Keratinocyte (primary cell): Measurements from ENCODE around the gene ALG3. TPM values are rescaled to one million over a fixed set of nuclear protein-coding genes. Genes with fewer than 3 reads are reported as not detected.

Source experiments
- DNase-seq: peaks from one replicate; pipeline ENCODE4 v3.0.0-alpha.2; 2011; ENCODE audit warnings: low read depth, missing footprints, low spot score
- FAIRE-seq: peaks from 2 replicates; lab custom pipeline; 2011; peaks lifted over from hg19 to GRCh38; lab: Jason Lieb, UNC
- H2AFZ ChIP-seq: 2 replicates; pipeline ENCODE4 v1.6.0; 2012; ENCODE audit warnings: low read length, control low read depth, inconsistent platforms; ENCODE audit not compliant: control insufficient read depth
- H3K27ac ChIP-seq: 2 replicates; pipeline ENCODE4 v1.5.1; 2011; ENCODE audit warnings: low read length; ENCODE audit not compliant: control insufficient read depth, insufficient read depth
- H3K27me3 ChIP-seq: 3 replicates; pipeline ENCODE4 v1.6.0; 2011; ENCODE audit warnings: low read length; ENCODE audit not compliant: control insufficient read depth, insufficient read depth; ENCODE audit errors: extremely low read depth
- H3K36me3 ChIP-seq, 2 experiments: 2 replicates in 1 of 2; 3 replicates in 1 of 2; pipeline ENCODE4 v1.5.1; 2011; ENCODE audit warnings: low read length in 2 of 2, mild to moderate bottlenecking in 1 of 2; ENCODE audit not compliant: control insufficient read depth in 2 of 2, insufficient read depth in 2 of 2; ENCODE audit errors: extremely low read depth in 1 of 2
- H3K4me1 ChIP-seq: 3 replicates; pipeline ENCODE4 v1.5.1; 2011; ENCODE audit warnings: low read length; ENCODE audit not compliant: control insufficient read depth, insufficient read depth; ENCODE audit errors: extremely low read depth
- H3K4me2 ChIP-seq: 3 replicates; pipeline ENCODE4 v1.6.0; 2011; ENCODE audit warnings: low read depth, low read length; ENCODE audit not compliant: control insufficient read depth, insufficient read depth; ENCODE audit errors: extremely low read depth
- H3K4me3 ChIP-seq, 3 experiments: fragments of 200-600 bp in 1 of 3; sonication (generic) in 1 of 3; 2 replicates in 2 of 3; 3 replicates in 1 of 3; pipeline ENCODE4 v1.5.1; 2011 to 2016; ENCODE audit warnings: low read length in 3 of 3, mild to moderate bottlenecking in 3 of 3, control low read depth in 2 of 3, inconsistent platforms in 1 of 3, low read depth in 1 of 3, mixed read lengths in 1 of 3, mixed run types in 1 of 3, moderate library complexity in 1 of 3; ENCODE audit not compliant: control insufficient read depth in 2 of 3, insufficient read depth in 2 of 3; ENCODE audit errors: extremely low read depth in 1 of 3
- H3K79me2 ChIP-seq: 2 replicates; pipeline ENCODE4 v1.6.0; 2012; ENCODE audit warnings: low read length; ENCODE audit not compliant: control insufficient read depth, insufficient read depth
- H3K9ac ChIP-seq: 3 replicates; pipeline ENCODE4 v1.6.0; 2011; ENCODE audit warnings: low read length; ENCODE audit not compliant: control insufficient read depth, insufficient read depth; ENCODE audit errors: extremely low read depth
- H3K9me1 ChIP-seq: 3 replicates; pipeline ENCODE4 v1.6.0; 2011; ENCODE audit warnings: low read length; ENCODE audit not compliant: control insufficient read depth, insufficient read depth; ENCODE audit errors: extremely low read depth
- H3K9me3 ChIP-seq: 2 replicates; pipeline ENCODE4 v1.5.1; 2012; ENCODE audit warnings: low read depth, low read length; ENCODE audit not compliant: control insufficient read depth
- H4K20me1 ChIP-seq: 3 replicates; pipeline ENCODE4 v1.6.0; 2011; ENCODE audit warnings: low read length; ENCODE audit not compliant: control insufficient read depth, insufficient read depth; ENCODE audit errors: extremely low read depth
- CTCF ChIP-seq, 3 experiments: IDR thresholded peaks in 1 of 3; conservative IDR thresholded peaks in 1 of 3; optimal IDR thresholded peaks in 1 of 3; 2 replicates in 2 of 3; 3 replicates in 1 of 3; pipeline versions ENCODE3 to v1.5.1; 2011; ENCODE audit warnings: low read length in 3 of 3, mild to moderate bottlenecking in 3 of 3, moderate library complexity in 2 of 3, control low read depth in 1 of 3, inconsistent platforms in 1 of 3; ENCODE audit not compliant: insufficient read depth in 2 of 3; ENCODE audit errors: extremely low read depth in 1 of 3
- EZH2 ChIP-seq: IDR thresholded peaks from one replicate; pipeline ENCODE4 v1.6.1; 2012; ENCODE audit warnings: inconsistent platforms, mild to moderate bottlenecking, low read length, moderate library complexity
- dilution Hi-C: fragments of 300-500 bp; cut with MboI; formaldehyde crosslinking; loops from one replicate; pipeline ENCODE4 v1.7.0; 2020; ENCODE audit warnings: low sequenced_read_pairs; ENCODE audit not compliant: extremely low pct_ligation_motif_present
- polyA plus RNA-seq, 5 experiments: library from polyadenylated mRNA; depleted of rRNA in 3 of 5; stranded (reverse) in 3 of 5; stranded (forward) in 1 of 5; unstranded in 1 of 5; fragments of >200 nt; gene quantifications; 1 replicate in 1 of 5; 2 replicates in 3 of 5; 3 replicates in 1 of 5; pipeline versions ENCODE4 v1.2.1 to v1.2.3, GENCODE V29; 2011 to 2012; ENCODE audit warnings: missing spikeins in 2 of 5, low read depth in 1 of 5, low replicate concordance in 1 of 5

ALG3 gene
- polyA plus RNA-seq, 1 donor (not counting 4 experiments of a cell fraction or from before 2014, with no cell fraction given): 48.2 TPM

GRCh38 chr3:184283681-184284080 is 34.9 kb upstream of the ALG3 start:
- H3K4me1 ChIP-seq: no peaks in the 10 kb centered on the region
- TF ChIP-seq EZH2 (no peak), CTCF (optimal IDR thresholded peaks at IDR 0.05 in 1 of 3, IDR thresholded peaks at IDR 0.05 in 1 of 3, conservative IDR thresholded peaks at IDR 0.05 in 1 of 3; ENCODE audit: extremely low read depth in 1 of 3, insufficient read depth in 2 of 3, low read length in 3 of 3) (no peak)
- H3K36me3 ChIP-seq: no peaks in the 10 kb centered on the region
- no peaks in the 10 kb centered on the region for H4K20me1 ChIP-seq
- no peaks in the 10 kb centered on the region for H3K9me3 ChIP-seq
- dilution Hi-C loops: no loop called here
- no peak overlapping the region for H2AFZ ChIP-seq
- H3K9ac ChIP-seq: no peak overlapping the region
- no peaks in the 10 kb centered on the region for H3K79me2 ChIP-seq
- H3K4me2 ChIP-seq: no peak overlapping the region
- H3K4me3 ChIP-seq: no peak overlapping the region
- H3K9me1 ChIP-seq: no peaks in the 10 kb centered on the region
- peaks cover under 1% of the 10 kb centered on the region for H3K27me3 ChIP-seq
- FAIRE-seq: no peak
- H3K27ac ChIP-seq: no peak overlapping the region
- DNase-seq: no peak

- Histone ChIP-seq H3K4me3 (no peak overlapping the region), H3K79me2 (no peaks in the 10 kb centered on the region), H3K4me2 (no peak overlapping the region), H3K9ac (no peak overlapping the region), H4K20me1 (no peaks in the 10 kb centered on the region), H3K4me1 (no peaks in the 10 kb centered on the region), H3K9me1 (no peaks in the 10 kb centered on the region), H2AFZ (no peak overlapping the region), H3K27me3 (peaks cover 6% of the 10 kb centered on the region), H3K9me3 (no peaks in the 10 kb centered on the region), H3K36me3 (no peaks in the 10 kb centered on the region), H3K27ac (no peak overlapping the region)
- dilution Hi-C loops: no loop called here
- FAIRE-seq: no peak
- TF ChIP-seq CTCF (optimal IDR thresholded peaks at IDR 0.05 in 1 of 3, IDR thresholded peaks at IDR 0.05 in 1 of 3, conservative IDR thresholded peaks at IDR 0.05 in 1 of 3; ENCODE audit: extremely low read depth in 1 of 3, insufficient read depth in 2 of 3, low read length in 3 of 3) (no peak), EZH2 (no peak)
- no peak for DNase-seq
Observed at GRCh38 chr3:184282941-184283340, 34.2 kb upstream of the ALG3 start.
